B cell (primary cell): ENCODE results near the gene MDFIC2. TPM values are rescaled to one million over a fixed set of nuclear protein-coding genes. Genes with fewer than 3 reads are reported as not detected.

Source experiments
- ATAC-seq: fragments of 200-7000 bp; cut with Tn5 transposase; one replicate; pipeline ENCODE4 v1.10.0; 2021; ENCODE audit warnings: low read depth, mild to moderate bottlenecking, moderate number of reproducible peaks, moderate library complexity
- CTCF ChIA-PET: fragments of 350-600 bp; sonication (Branson Sonifier 250); formaldehyde crosslinking; loops from one replicate; lab custom pipeline; 2021; ENCODE audit warnings: antibody characterized with exemption, inconsistent platforms; lab: Charles Lee
- POLR2A ChIA-PET: fragments of 350-600 bp; sonication (Branson Sonifier 250); formaldehyde crosslinking; loops from one replicate; lab custom pipeline; 2021; ENCODE audit warnings: antibody characterized with exemption; lab: Charles Lee
- DNase-seq: peaks from one replicate; pipeline ENCODE4 v3.0.0; 2013
- H2AFZ ChIP-seq: 2 replicates; pipeline ENCODE4 v1.6.1; 2012; ENCODE audit warnings: mild to moderate bottlenecking, low read depth, low read length; ENCODE audit not compliant: insufficient read depth, poor library complexity, severe bottlenecking
- H3K27ac ChIP-seq, 2 donors: 1 replicate in 1 of 2; 2 replicates in 1 of 2; pipeline ENCODE4 v1.5.1; 2012 to 2013; ENCODE audit warnings: low read length in 2 of 2, mild to moderate bottlenecking in 2 of 2, moderate library complexity in 1 of 2
- H3K27me3 ChIP-seq, 4 experiments: fragments of 200-600 bp in 1 of 4; sonication (generic) in 1 of 4; replicated peaks in 1 of 4; 1 replicate in 2 of 4; 2 replicates in 2 of 4; pipeline versions ENCODE4 v1.6.1 to v1.7.0; 2013 to 2016; ENCODE audit warnings: low read length in 3 of 4, mild to moderate bottlenecking in 2 of 4, mixed read lengths in 1 of 4, moderate library complexity in 1 of 4; ENCODE audit not compliant: insufficient read depth in 4 of 4, control insufficient read depth in 3 of 4; ENCODE audit errors: control extremely low read depth in 1 of 4
- H3K36me3 ChIP-seq, 2 experiments: replicated peaks in 1 of 2; 1 replicate in 1 of 2; 2 replicates in 1 of 2; pipeline versions ENCODE4 v1.6.1 to v1.7.1; 2013; ENCODE audit warnings: low read length in 1 of 2; ENCODE audit not compliant: insufficient read depth in 2 of 2, control insufficient read depth in 1 of 2; ENCODE audit errors: control extremely low read depth in 1 of 2, extremely low read depth in 1 of 2
- H3K4me1 ChIP-seq, 2 donors: fragments of 200-600 bp in 1 of 2; sonication (generic) in 1 of 2; 1 replicate in 1 of 2; 2 replicates in 1 of 2; pipeline versions ENCODE4 v1.5.1 to v1.6.1; 2013 to 2017; ENCODE audit warnings: low read length in 2 of 2; ENCODE audit not compliant: control insufficient read depth in 2 of 2, insufficient read depth in 2 of 2
- H3K4me2 ChIP-seq: replicated peaks from 2 replicates; pipeline ENCODE3; 2012; ENCODE audit warnings: mild to moderate bottlenecking, low read depth, low read length; ENCODE audit not compliant: poor library complexity, severe bottlenecking
- H3K4me3 ChIP-seq, 5 experiments: fragments of 200-600 bp in 1 of 5; sonication (generic) in 1 of 5; 1 replicate in 3 of 5; 2 replicates in 2 of 5; pipeline versions ENCODE4 v1.5.1 to v1.7.0; 2011 to 2016; ENCODE audit warnings: low read length in 4 of 5, mild to moderate bottlenecking in 4 of 5, low read depth in 2 of 5, control low read depth in 1 of 5, moderate library complexity in 1 of 5; ENCODE audit not compliant: insufficient read depth in 1 of 5; ENCODE audit errors: control extremely low read depth in 1 of 5, extremely low read depth in 1 of 5
- H3K79me2 ChIP-seq: fragments of 200-600 bp; sonication (generic); one replicate; pipeline ENCODE4 v1.6.0; 2016; ENCODE audit warnings: low read length; ENCODE audit not compliant: control insufficient read depth, insufficient read depth
- H3K9ac ChIP-seq: fragments of 200-600 bp; sonication (generic); 2 replicates; pipeline ENCODE4 v1.6.1; 2017; ENCODE audit warnings: mild to moderate bottlenecking, low read length, moderate library complexity
- H3K9me3 ChIP-seq, 3 donors: one replicate each; pipeline versions ENCODE4 v1.6.1 to v1.7.1; 2013; ENCODE audit warnings: low read length in 2 of 3; ENCODE audit not compliant: control insufficient read depth in 2 of 3, insufficient read depth in 1 of 3; ENCODE audit errors: control extremely low read depth in 1 of 3
- H4K20me1 ChIP-seq: 2 replicates; pipeline ENCODE4 v1.6.0; 2012; ENCODE audit warnings: mild to moderate bottlenecking, low read length; ENCODE audit not compliant: insufficient read depth, control insufficient read depth, poor library complexity, severe bottlenecking
- H3K27ac Mint-ChIP-seq: one replicate; pipeline ENCODE4 v1.8.0; 2021; ENCODE audit warnings: mixed read lengths
- H3K27me3 Mint-ChIP-seq: one replicate; pipeline ENCODE4 v1.8.0; 2021; ENCODE audit warnings: mixed read lengths
- H3K4me1 Mint-ChIP-seq: one replicate; pipeline ENCODE4 v1.8.0; 2021; ENCODE audit warnings: mixed read lengths
- H3K4me3 Mint-ChIP-seq: one replicate; pipeline ENCODE4 v1.8.0; 2021; ENCODE audit warnings: mixed read lengths
- H3K9me3 Mint-ChIP-seq: one replicate; pipeline ENCODE4 v1.8.0; 2022; ENCODE audit warnings: mixed read lengths; ENCODE audit not compliant: insufficient read depth
- EZH2 ChIP-seq: IDR thresholded peaks from 2 replicates; pipeline ENCODE4 v1.6.1; 2012; ENCODE audit warnings: borderline replicate concordance, low read depth, mild to moderate bottlenecking, moderate library complexity, low read length; ENCODE audit not compliant: insufficient read depth, poor library complexity, severe bottlenecking
- WGBS: methylation state at CpG from one replicate; pipeline ENCODE4 v1.1.5; 2013; ENCODE audit warnings: missing lambda C conversion rate; ENCODE audit not compliant: insufficient coverage; 5-methylcytosine and 5-hydroxymethylcytosine counted together
- intact Hi-C: fragments of 100-400 bp; cut with micrococcal nuclease; formaldehyde crosslinking; loops from one replicate; pipeline ENCODE4 v1.10.0; 2022
- polyA plus RNA-seq: library from polyadenylated mRNA; depleted of rRNA; stranded (reverse); fragments of >200 nt; gene quantifications from 2 replicates; pipeline ENCODE4 v1.2.3, GENCODE V29; 2012
- total RNA-seq, 2 donors: library from RNA; stranded (reverse); fragments of 120-200 nt in 1 of 2; gene quantifications; 1 replicate in 1 of 2; 2 replicates in 1 of 2; pipeline versions ENCODE4 v1.2.3 to v1.2.4, GENCODE V29; 2013 to 2022
- TF ChIP-seq, protein P1 (sequence below): fragments of 200-600 bp; IDR thresholded peaks from one replicate; pipeline ENCODE4 v1.8.0; 2022; ENCODE audit warnings: antibody characterized with exemption, mild to moderate bottlenecking

MDFIC2 gene
- total and polyA plus RNA-seq, 2 donors (not counting 1 experiment from before 2014, with no cell fraction given): not detected

DNA sequence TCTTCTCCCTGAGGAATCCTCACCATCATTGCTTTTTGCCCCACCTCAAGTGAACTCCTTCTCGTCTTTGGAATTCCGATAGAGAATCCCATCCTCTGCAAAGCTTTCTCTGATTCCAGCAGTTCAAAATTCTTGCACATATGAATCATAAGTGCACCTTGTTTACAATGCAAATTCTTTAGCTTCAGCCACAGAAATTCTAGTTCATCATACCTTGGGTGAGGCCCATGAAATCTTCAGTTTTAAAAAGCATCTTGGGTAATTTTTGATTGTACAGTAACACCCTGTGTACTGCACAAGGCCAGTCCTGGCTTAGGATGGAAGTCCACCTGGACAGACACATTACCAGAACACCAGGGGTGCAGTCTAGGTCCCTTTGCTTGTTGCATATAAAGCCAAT lies 30.8 kb downstream of the MDFIC2 start:
- Histone ChIP-seq H3K27me3 (no peaks in the 10 kb centered on the region), H3K9ac (no peak overlapping the region), H2AFZ (no peak overlapping the region), H3K27ac (no peak overlapping the region), H3K4me3 (no peak overlapping the region), H3K9me3 (no peaks in the 10 kb centered on the region), H3K79me2 (no peaks in the 10 kb centered on the region), H4K20me1 (no peaks in the 10 kb centered on the region), H3K4me1 (no peaks in the 10 kb centered on the region), H3K36me3 (no peaks in the 10 kb centered on the region), H3K4me2 (no peak overlapping the region)
- no peak overlapping the region for H3K4me3 Mint-ChIP-seq
- no peak for DNase-seq
- ChIA-PET POLR2A (no interaction called here), CTCF (no interaction called here)
- H3K27ac Mint-ChIP-seq: no peak overlapping the region
- TF ChIP-seq, protein P1, sequence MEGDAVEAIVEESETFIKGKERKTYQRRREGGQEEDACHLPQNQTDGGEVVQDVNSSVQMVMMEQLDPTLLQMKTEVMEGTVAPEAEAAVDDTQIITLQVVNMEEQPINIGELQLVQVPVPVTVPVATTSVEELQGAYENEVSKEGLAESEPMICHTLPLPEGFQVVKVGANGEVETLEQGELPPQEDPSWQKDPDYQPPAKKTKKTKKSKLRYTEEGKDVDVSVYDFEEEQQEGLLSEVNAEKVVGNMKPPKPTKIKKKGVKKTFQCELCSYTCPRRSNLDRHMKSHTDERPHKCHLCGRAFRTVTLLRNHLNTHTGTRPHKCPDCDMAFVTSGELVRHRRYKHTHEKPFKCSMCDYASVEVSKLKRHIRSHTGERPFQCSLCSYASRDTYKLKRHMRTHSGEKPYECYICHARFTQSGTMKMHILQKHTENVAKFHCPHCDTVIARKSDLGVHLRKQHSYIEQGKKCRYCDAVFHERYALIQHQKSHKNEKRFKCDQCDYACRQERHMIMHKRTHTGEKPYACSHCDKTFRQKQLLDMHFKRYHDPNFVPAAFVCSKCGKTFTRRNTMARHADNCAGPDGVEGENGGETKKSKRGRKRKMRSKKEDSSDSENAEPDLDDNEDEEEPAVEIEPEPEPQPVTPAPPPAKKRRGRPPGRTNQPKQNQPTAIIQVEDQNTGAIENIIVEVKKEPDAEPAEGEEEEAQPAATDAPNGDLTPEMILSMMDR: no peak
- no peak for TF ChIP-seq EZH2
- no peaks in the 10 kb centered on the region for H3K4me1 Mint-ChIP-seq
- peaks cover 9% of the 10 kb centered on the region for H3K27me3 Mint-ChIP-seq
- H3K9me3 Mint-ChIP-seq: peaks cover 4% of the 10 kb centered on the region
- ATAC-seq: no peak
- intact Hi-C loops: no loop called here
- 90% methylated on average over 2 of the region's 2 CpGs for WGBS

DNA sequence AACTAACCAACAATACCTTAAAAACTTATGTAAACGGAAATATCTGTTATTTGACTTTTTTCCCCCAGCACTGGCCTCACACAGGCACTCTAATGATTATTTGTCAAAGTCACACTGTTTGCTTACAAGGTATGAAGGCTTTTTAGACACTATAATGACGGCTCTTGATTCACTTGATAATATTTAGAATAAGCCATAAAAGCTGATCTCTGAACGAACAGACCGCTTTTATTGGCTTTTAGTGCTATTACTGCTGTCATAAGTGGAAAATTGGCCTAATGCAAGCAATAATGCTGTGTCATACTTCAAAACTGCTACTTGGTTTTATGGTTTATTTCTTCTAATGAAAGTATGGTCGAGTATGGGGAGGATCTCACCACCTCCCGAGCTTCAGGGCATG lies 35.1 kb downstream of the MDFIC2 start:
- intact Hi-C loops: no loop called here
- Mint-ChIP-seq H3K27ac (no peak overlapping the region), H3K9me3 (no peaks in the 10 kb centered on the region), H3K27me3 (peaks cover 9% of the 10 kb centered on the region), H3K4me3 (no peak overlapping the region), H3K4me1 (no peaks in the 10 kb centered on the region)
- ChIA-PET POLR2A (no interaction called here), CTCF (no interaction called here)
- H3K9ac ChIP-seq: no peak overlapping the region
- H3K27ac ChIP-seq: no peak overlapping the region
- no peaks in the 10 kb centered on the region for H3K9me3 ChIP-seq
- ATAC-seq (no peak), DNase-seq (no peak)
- H3K4me2 ChIP-seq: no peak overlapping the region
- no peaks in the 10 kb centered on the region for H3K36me3 ChIP-seq
- no peak overlapping the region for H2AFZ ChIP-seq
- H3K4me1 ChIP-seq: no peaks in the 10 kb centered on the region
- H3K79me2 ChIP-seq: no peaks in the 10 kb centered on the region
- H3K4me3 ChIP-seq: no peak overlapping the region
- 60% methylated on average over 2 of the region's 6 CpGs for WGBS
- TF ChIP-seq, protein P1: no peak
- no peak for TF ChIP-seq EZH2
- H4K20me1 ChIP-seq: no peaks in the 10 kb centered on the region
- no peaks in the 10 kb centered on the region for H3K27me3 ChIP-seq
